Measurements from ENCODE around the gene LAPTM5.
"Not testable (repeated sequence)": the region's sequence is repeated elsewhere in the genome, so short reads cannot be mapped to it uniquely, and the experiment has no call there.

LAPTM5 gene

GRCh38 chr1:30768830-30769718 is 11.5 kb upstream of the LAPTM5 start:
- no peak for DNase-seq

DNA sequence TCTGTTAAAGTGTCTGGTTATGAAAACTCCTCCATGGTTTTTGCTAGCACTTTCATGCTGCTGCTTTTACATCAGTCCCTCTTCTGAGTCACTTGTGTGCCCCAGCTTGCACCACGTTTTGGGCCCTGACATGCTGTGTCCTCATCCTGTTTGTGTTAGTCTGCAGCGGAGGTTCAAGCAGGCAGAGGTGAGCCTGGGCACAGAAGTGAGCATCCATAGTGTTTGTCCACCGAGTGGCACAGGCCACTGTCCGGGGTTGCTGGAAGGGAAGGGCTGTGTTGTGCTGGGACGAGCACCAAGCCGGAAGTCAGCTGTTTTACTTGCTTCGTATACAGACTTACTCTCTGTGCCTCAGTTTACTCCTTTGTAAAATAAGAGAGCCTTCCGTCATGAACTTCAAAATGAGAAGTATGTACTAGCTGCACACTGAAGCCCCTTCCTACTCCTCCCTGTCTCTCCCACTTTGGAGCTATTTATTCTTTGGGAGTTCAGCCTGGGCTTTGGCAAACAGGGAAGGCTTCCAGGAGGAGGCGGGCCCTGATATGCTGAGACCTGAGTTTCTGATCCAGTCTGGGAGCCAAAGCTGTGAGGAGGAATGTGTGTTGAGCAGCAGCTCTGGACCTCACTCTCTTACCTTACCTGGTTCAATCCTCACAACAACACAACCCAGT is 10.7 kb upstream of the LAPTM5 start:
- no peak for DNase-seq

DNA sequence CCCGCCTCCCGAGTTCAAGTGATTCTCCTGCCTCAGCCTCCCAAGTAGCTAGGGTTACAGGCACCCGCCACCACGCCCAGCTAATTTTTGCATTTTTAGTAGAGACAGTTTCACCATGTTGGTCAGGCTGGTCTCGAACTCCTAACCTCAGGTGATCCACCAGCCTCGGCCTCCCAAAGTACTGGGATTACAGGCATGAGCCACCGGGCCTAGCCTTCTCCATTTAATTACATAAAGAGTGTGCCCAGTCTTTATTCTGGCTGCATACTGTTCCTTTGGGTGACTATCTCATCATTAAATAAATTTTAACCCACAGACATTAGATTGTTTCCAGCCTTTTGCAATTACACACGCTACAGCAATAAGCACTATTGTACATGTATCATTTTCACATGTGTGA is 9.4 kb upstream of the LAPTM5 start:
- DNase-seq = not testable (repeated sequence)

GRCh38 chr1:30765556-30766434 is 8.2 kb upstream of the LAPTM5 start:
- peak in 1 of 2 donors; percentile 37 for DNase-seq

GRCh38 chr1:30764939-30765555 is 7.5 kb upstream of the LAPTM5 start:
- no peak for DNase-seq

DNA sequence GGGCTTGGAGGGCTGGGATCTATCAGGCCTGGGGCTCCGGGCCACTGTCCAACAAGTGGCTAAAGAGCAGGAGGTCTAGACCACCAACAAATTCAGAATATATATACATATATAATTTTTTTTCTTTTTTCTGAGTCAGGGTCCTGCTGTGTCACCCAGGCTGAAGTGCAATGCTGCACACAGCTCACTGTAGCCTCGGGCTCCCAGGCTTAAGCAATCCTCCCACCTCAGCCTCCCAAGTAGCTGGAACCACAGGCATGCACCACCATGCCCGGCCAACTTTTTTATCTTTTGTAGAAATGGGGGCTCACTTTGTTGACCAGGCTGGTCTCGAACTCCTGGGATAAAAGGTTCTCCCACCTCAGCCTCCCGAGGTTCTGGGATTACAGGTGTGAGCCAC is 6.8 kb upstream of the LAPTM5 start:
- DNase-seq = no peak

DNA sequence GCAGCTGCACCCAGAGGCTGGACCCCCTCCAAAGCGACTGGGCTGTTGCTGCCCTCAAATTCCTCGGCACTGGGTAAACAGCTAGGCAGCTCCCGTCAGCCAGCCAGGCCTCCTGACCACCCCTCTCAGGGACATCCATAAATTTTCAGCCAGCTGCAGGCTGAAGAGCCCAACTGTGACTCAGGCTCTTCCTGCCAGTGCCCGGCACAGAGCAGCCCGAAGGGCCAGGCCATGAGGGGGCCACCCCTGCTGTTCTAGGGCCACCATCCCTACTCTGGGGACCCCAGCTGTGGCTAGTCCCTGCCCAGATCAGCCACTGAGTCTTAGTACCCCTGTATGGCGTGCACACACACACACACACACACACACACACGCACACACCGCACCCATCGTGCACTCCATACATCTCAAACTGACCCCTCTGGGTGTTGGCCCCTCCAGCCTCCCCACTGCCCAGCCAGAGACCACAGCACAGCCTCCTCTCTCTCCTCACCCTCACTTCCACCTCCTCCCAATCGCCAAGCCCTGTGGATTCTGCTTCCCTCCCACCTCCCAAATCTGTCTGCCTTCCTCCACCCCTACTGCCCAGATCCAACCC is 6.2 kb upstream of the LAPTM5 start:
- no peak for DNase-seq

- no peak for DNase-seq
Measured at GRCh38 chr1:30762930-30763650, 5.5 kb upstream of the LAPTM5 start.

DNA sequence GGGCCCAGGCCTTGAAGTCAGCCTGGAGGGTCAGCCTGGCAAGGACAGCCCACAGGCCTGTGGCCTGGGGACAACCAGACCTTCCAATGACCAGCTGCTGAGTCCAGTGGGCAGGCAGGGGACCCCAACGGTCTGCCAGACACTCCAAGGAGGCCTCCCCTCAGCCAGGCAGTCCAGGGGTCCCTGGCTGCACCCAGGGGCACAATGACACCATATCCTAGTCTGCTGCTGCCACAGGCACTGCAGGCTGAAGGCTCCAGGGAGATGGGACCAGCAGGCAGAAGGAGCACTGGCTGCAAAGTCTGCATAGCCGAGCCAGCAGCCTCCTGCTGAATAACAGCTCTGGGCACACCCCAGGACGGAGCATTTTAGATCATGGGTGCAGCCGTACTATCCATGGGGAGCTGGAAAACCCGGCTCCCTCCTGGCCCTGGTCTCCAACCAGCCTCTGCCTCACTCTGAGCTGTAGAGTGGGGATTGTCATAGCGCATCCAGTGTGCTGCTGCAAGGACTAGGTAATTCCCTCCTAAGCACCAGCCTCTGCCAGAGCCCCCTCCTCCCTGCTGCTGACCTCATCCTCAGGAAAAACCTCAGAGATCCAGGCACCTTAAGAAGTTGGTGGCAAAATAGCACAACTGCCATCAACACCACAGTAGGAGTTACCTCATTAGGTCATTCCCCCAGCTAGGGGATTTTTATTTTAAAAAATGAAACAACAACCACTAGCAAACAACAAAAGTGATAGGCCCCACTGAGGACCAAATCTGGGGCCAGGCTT is 4.8 kb upstream of the LAPTM5 start:
- no peak for DNase-seq

- DNase-seq = no peak
Measured at GRCh38 chr1:30761381-30762151, 4.0 kb upstream of the LAPTM5 start.

- DNase-seq = no peak
Measured at GRCh38 chr1:30760596-30761324, 3.2 kb upstream of the LAPTM5 start.

GRCh38 chr1:30759718-30760281 is 2.2 kb upstream of the LAPTM5 start:
- DNase-seq = peak; percentile 48 to 50

DNA sequence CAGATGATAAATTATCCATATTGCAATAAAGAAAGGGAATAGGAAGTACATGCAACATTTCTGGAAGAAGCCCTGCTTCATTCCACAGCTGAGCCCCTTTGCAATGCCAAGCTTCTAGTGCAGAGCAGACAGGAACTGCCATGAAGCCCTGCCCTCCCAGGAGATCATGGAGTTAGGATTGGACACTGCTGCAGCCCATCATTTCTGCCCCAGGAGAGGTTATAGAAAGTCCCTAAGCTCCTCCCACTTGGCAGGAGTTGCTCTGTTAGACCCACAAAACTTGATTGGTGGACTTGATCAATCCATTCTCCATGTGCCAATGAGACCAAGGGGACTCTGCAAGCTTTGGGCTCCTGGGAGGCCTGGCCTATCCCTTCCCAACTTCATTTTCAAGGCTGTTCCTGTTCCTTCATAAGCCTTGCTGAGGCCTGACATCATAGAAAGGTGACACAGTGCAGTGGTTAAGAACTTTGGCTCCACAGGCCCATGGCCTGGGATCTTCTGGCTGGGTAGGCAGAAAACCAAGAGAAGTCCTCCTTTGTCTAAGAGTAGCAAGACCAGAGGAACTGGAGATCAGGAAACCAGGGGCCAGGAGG is 1.3 kb upstream of the LAPTM5 start:
- no peak for DNase-seq

DNA sequence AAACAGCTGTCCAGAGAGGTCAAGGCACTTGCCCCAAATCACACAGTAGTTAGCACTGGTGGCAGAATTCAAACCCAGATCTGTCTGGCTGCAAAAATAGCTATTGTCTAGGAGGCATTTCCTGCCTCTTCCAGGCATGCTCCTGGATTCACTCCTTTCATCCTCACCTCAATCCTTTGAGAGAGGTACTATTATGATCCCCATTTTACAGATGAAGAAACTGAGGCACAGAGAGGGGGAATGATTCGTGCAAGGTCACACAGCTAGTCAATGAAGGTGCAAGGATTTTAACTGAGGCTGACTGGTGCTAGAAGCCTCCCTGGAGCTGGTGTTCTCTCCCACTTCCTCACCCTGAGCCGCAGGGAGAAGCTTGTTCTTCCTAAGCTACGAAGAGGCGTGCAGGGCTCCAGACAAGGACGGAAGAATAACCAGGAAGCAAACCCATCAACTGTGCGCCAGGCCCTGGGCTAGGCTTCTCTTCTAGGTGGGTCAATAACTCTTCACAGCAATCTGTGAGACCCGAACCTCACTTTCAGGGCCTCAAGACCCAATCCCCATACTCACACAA is 631 bp upstream of the LAPTM5 start:
- no peak for DNase-seq

DNA sequence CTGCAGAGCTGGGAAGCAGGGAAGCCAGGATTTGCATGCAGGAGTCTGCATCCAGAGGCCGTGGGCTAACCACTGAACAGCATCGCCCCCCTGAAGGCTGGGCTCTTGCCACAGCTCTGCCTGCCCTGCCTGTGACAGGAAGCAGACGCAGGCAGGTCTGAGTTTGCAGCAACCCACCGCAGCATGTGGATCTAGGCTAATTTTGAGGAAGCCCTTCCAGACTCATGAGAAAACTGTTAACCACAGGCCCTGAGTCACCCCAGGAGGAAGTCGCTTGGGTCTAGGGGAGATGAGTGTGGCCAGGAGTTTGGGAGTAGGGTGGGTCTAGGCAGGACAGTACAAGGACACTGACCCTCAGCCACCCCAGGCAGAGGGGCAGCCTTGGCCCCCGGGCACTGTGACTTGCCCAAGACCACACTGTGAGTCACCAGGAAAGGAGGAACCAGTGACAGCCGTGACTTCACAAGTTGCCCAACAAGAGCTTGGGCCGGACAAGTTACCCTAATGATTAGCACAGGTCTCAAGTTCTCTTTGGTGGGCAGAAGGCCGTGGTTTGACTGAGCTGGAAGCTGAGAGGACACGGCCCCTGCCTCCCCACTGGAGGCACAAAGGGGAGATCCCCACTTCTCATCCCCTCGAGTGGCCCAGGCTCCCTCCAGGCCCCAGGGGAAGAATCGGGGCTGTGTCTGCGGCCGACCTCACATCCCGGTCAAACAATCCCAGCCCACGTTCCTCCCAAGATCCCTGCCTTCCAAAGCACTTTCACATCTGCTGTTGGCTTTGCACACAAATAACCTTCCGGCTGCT is 826 bp downstream of the LAPTM5 start:
- peak; percentile 65 to 68 for DNase-seq

DNA sequence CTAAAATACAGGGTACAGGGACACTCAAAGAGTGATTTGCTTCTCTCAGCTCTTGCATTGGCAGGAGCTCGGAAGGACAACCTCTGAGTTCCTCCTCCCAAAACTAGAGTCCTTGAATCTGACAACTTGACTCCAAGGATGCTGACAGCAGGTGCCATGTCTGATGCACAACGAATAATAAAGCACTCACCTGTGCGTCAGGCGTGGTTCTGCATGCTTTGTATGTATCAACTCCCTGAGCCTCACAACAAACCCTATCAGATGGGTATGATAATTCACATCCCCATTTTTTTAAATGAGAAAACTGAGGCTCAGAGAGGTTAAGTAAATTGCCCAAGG is 1.4 kb downstream of the LAPTM5 start:
- DNase-seq = no peak

- no peak for DNase-seq
Measured at GRCh38 chr1:30755746-30756145, 1.8 kb downstream of the LAPTM5 start.

Data from activated CD4-positive, alpha-beta T cell treated with anti-CD3 and anti-CD28 coated beads for 4 hours (primary cell).